A549 treated with Hydrocortisone at 1 μM for 4 hours (cell line): ENCODE data around the gene CPLX3. TPM values are rescaled to one million over a fixed set of nuclear protein-coding genes. Genes with fewer than 3 reads are reported as not detected.

Source experiments
- total RNA-seq: library from RNA; stranded (reverse); fragments of 200-300 nt; extraction: Qiagen RNA extraction; gene quantifications from 5 replicates; pipeline ENCODE4 v1.2.3, GENCODE V29; 2022

Gene CPLX3
- total RNA-seq, result 0.05 to 0.06 TPM in 2 of 5 replicates, not detected in the others

GRCh38 chr15:74826364-74826819, at the start of gene CPLX3:
Gene CPLX3 (plus strand): TSS chr15:74826627. CDS start chr15:74826704, 77 bp downstream.

GRCh38 chr15:74781431-74782258, 44.8 kb upstream of the CPLX3 start, which contains the start of gene CSK:
Gene CSK (plus strand): TSS chr15:74782080. CDS start chr15:74798298, 16,218 bp downstream.

GRCh38 chr15:74812533-74812932, 13.9 kb upstream of the CPLX3 start, which contains the start of gene LMAN1L:
Gene LMAN1L (plus strand): TSS chr15:74812835. CDS start chr15:74812855, 20 bp downstream.

GRCh38 chr15:74842581-74843444, 16.4 kb downstream of the CPLX3 start, which contains the start of gene ULK3:
Gene ULK3 (minus strand): TSS chr15:74843156. CDS start chr15:74843105, 51 bp downstream.

GRCh38 chr15:74873036-74873755, 46.8 kb downstream of the CPLX3 start, which contains the start of gene SCAMP2:
Gene SCAMP2 (minus strand): TSS chr15:74873365. CDS start chr15:74873255, 110 bp downstream.

Other genes with a start within 250 kb of the CPLX3 start
- 32.0 to 46.3 TPM (median 32.8 TPM) in 5 replicates for gene CLK3, start 210.8 kb upstream of the CPLX3 start, total RNA-seq
- gene EDC3, start 130.6 kb upstream of the CPLX3 start, total RNA-seq, result 18.7 to 26.6 TPM (median 20.9 TPM) in 5 replicates
- gene CYP1A1, start 101.1 kb upstream of the CPLX3 start, total RNA-seq, result 1.4 to 2.5 TPM (median 1.8 TPM) in 5 replicates
- not detected in 5 replicates for gene CYP1A2, start 77.8 kb upstream of the CPLX3 start, total RNA-seq
- gene CSK, start 44.5 kb upstream of the CPLX3 start, total RNA-seq, result 59.4 to 74.2 TPM (median 63.1 TPM) in 5 replicates
- 0.09 to 0.15 TPM in 2 of 5 replicates, not detected in the others for gene LMAN1L, start 13.8 kb upstream of the CPLX3 start, total RNA-seq
- gene ULK3, start 16.5 kb downstream of the CPLX3 start, total RNA-seq, result 31.5 to 35.9 TPM (median 33.9 TPM) in 5 replicates
- 62.6 to 67.1 TPM (median 64.1 TPM) in 5 replicates for gene SCAMP2, start 46.7 kb downstream of the CPLX3 start, total RNA-seq
- 27.3 to 43.1 TPM (median 29.9 TPM) in 5 replicates for gene MPI, start 63.4 kb downstream of the CPLX3 start, total RNA-seq
- gene FAM219B, start 80.2 kb downstream of the CPLX3 start, total RNA-seq, result 31.2 to 40.6 TPM (median 35.3 TPM) in 5 replicates
- gene COX5A, start 111.4 kb downstream of the CPLX3 start, total RNA-seq, result 375 to 627 TPM (median 557 TPM) in 5 replicates
- 19.2 to 26.0 TPM (median 25.6 TPM) in 5 replicates for gene RPP25, start 130.1 kb downstream of the CPLX3 start, total RNA-seq
- gene SCAMP5, start 168.9 kb downstream of the CPLX3 start, total RNA-seq, result 11.4 to 14.0 TPM (median 13.1 TPM) in 5 replicates
- gene PPCDC, start 197.0 kb downstream of the CPLX3 start, total RNA-seq, result 13.6 to 22.6 TPM (median 17.3 TPM) in 5 replicates